GM23338 (cell line): ENCODE data around the gene COLEC12. TPM values are rescaled to one million over a fixed set of nuclear protein-coding genes. Genes with fewer than 3 reads are reported as not detected.
A peak's percentile ranks its signal among the peaks of the same experiment; 100 is the strongest.

ENCODE experiments used
- ATAC-seq: fragments of 200-7000 bp; cut with Tn5 transposase; 3 replicates; pipeline ENCODE4 v1.9.1; 2020
- DNase-seq: peaks from one replicate; pipeline ENCODE4 v3.0.0-alpha.2; 2015; ENCODE audit warnings: low spot score
- H2AFZ ChIP-seq: fragments of 200-600 bp; sonication (generic); 2 replicates; pipeline ENCODE4 v1.8.0; 2016; ENCODE audit warnings: antibody characterized with exemption, mild to moderate bottlenecking, moderate library complexity
- H3F3A ChIP-seq: fragments of 200-600 bp; sonication (generic); replicated peaks from 2 replicates; pipeline ENCODE4 v1.8.0; 2017; ENCODE audit warnings: antibody characterized with exemption, mixed run types, low read depth
- H3K27ac ChIP-seq: fragments of 200-600 bp; sonication (generic); 2 replicates; pipeline ENCODE4 v1.6.1; 2016; ENCODE audit warnings: low read depth
- H3K27me3 ChIP-seq: fragments of 200-600 bp; sonication (generic); 2 replicates; pipeline ENCODE4 v1.8.0; 2016; ENCODE audit warnings: mild to moderate bottlenecking, mixed run types, moderate library complexity; ENCODE audit not compliant: insufficient read depth
- H3K36me3 ChIP-seq: fragments of 200-600 bp; sonication (generic); 2 replicates; pipeline ENCODE4 v1.8.0; 2016; ENCODE audit warnings: mild to moderate bottlenecking; ENCODE audit not compliant: insufficient read depth
- H3K4me1 ChIP-seq: fragments of 200-600 bp; sonication (generic); 2 replicates; pipeline ENCODE4 v1.8.0; 2016; ENCODE audit warnings: mild to moderate bottlenecking, moderate library complexity; ENCODE audit not compliant: insufficient read depth
- H3K4me2 ChIP-seq: fragments of 200-600 bp; sonication (generic); 2 replicates; pipeline ENCODE4 v1.7.1; 2017; ENCODE audit warnings: mixed run types
- H3K4me3 ChIP-seq: fragments of 200-600 bp; sonication (generic); 2 replicates; pipeline ENCODE4 v1.6.1; 2016; ENCODE audit warnings: mixed run types
- H3K79me2 ChIP-seq: fragments of 200-600 bp; sonication (generic); replicated peaks from 2 replicates; pipeline ENCODE4 v1.8.0; 2017; ENCODE audit warnings: mild to moderate bottlenecking; ENCODE audit not compliant: insufficient read depth
- H3K9me2 ChIP-seq: fragments of 200-600 bp; sonication (generic); 2 replicates; pipeline ENCODE4 v1.8.0; 2017; ENCODE audit not compliant: insufficient read depth
- H4K20me1 ChIP-seq: fragments of 200-600 bp; sonication (generic); replicated peaks from 2 replicates; pipeline ENCODE4 v1.8.0; 2017; ENCODE audit warnings: mild to moderate bottlenecking; ENCODE audit not compliant: insufficient read depth
- H3K27ac Mint-ChIP-seq: 2 replicates; pipeline ENCODE4 v1.8.0; 2020; ENCODE audit warnings: inconsistent platforms, mild to moderate bottlenecking, moderate library complexity, mixed read lengths
- H3K27me3 Mint-ChIP-seq: 3 replicates; pipeline ENCODE4 v1.8.0; 2022; ENCODE audit warnings: low read depth, mild to moderate bottlenecking, moderate library complexity, mixed read lengths, inconsistent platforms; ENCODE audit not compliant: insufficient read depth, poor library complexity
- H3K36me3 Mint-ChIP-seq: 3 replicates; pipeline ENCODE4 v1.8.0; 2021; ENCODE audit warnings: low read depth, mild to moderate bottlenecking, inconsistent platforms, moderate library complexity, mixed read lengths
- H3K4me1 Mint-ChIP-seq: 3 replicates; pipeline ENCODE4 v1.8.0; 2020; ENCODE audit warnings: mild to moderate bottlenecking, inconsistent platforms, mixed read lengths
- H3K4me3 Mint-ChIP-seq: 3 replicates; pipeline ENCODE4 v1.8.0; 2021; ENCODE audit warnings: moderate library complexity, mild to moderate bottlenecking, inconsistent platforms, mixed read lengths
- H3K9me3 Mint-ChIP-seq: 3 replicates; pipeline ENCODE4 v1.8.0; 2020; ENCODE audit warnings: moderate library complexity, mild to moderate bottlenecking, inconsistent platforms, mixed read lengths
- CREB1 ChIP-seq: fragments of 250-450 bp; sonication (Bioruptor Pico); IDR thresholded peaks from 2 replicates; pipeline ENCODE4 v1.5.0; 2020; ENCODE audit warnings: low read depth, mild to moderate bottlenecking, moderate library complexity
- EZH2 ChIP-seq: fragments of 200-600 bp; sonication (generic); IDR thresholded peaks from one replicate; pipeline ENCODE4 v1.8.0; 2017; ENCODE audit warnings: antibody characterized with exemption, mild to moderate bottlenecking, low read depth; ENCODE audit not compliant: unreplicated experiment
- EZH2phosphoT487 ChIP-seq: fragments of 200-600 bp; sonication (generic); IDR thresholded peaks from one replicate; pipeline ENCODE4 v1.8.1; 2018; ENCODE audit warnings: antibody characterized with exemption; ENCODE audit not compliant: unreplicated experiment
- JUNB ChIP-seq: IDR thresholded peaks from one replicate; pipeline ENCODE4 v1.6.1; 2016; ENCODE audit warnings: antibody characterized with exemption; ENCODE audit not compliant: unreplicated experiment
- NANOG ChIP-seq: IDR thresholded peaks from 2 replicates; pipeline ENCODE4 v1.6.1; 2016; ENCODE audit warnings: antibody characterized with exemption, borderline replicate concordance
- POLR2AphosphoS5 ChIP-seq: IDR thresholded peaks from 2 replicates; pipeline ENCODE4 v1.6.1; 2016; ENCODE audit warnings: antibody characterized with exemption, low read depth
- STAT1 ChIP-seq: IDR thresholded peaks from one replicate; pipeline ENCODE4 v1.6.1; 2016; ENCODE audit warnings: antibody characterized with exemption; ENCODE audit not compliant: unreplicated experiment
- ZNF114 ChIP-seq: fragments of 250-450 bp; sonication (Bioruptor Pico); IDR thresholded peaks from 2 replicates; pipeline ENCODE4 v1.5.0; 2020; ENCODE audit warnings: mild to moderate bottlenecking, moderate library complexity
- ZNF331 ChIP-seq: fragments of 250-450 bp; sonication (Bioruptor Pico); IDR thresholded peaks from 2 replicates; pipeline ENCODE4 v1.5.0; 2020; ENCODE audit warnings: low read depth, mild to moderate bottlenecking, moderate library complexity
- polyA plus RNA-seq: library from polyadenylated mRNA; unstranded; fragments of >200 nt; fragmentation: Nextera tagmentation; extraction: Ambion mirVana; gene quantifications from 2 replicates; pipeline ENCODE4 v1.2.1, GENCODE V29; 2016
- total RNA-seq: library from RNA; depleted of rRNA; stranded (reverse); fragments of >200 nt; shearing (Covaris generic); gene quantifications from 2 replicates; pipeline ENCODE4 v1.2.3, GENCODE V29; 2014
- TF ChIP-seq, protein P1 (sequence below): IDR thresholded peaks from 2 replicates; pipeline ENCODE4 v1.6.1; 2016; ENCODE audit warnings: antibody characterized with exemption
- TF ChIP-seq, protein P2 (sequence below), 2 experiments: fragments of 200-600 bp in 1 of 2; sonication (generic) in 1 of 2; conservative IDR thresholded peaks; 2 replicates each; pipeline versions ENCODE4 v1.5.1 to v1.6.1; 2016 to 2017; ENCODE audit warnings: antibody characterized with exemption in 2 of 2, low read depth in 2 of 2, mild to moderate bottlenecking in 2 of 2, moderate library complexity in 1 of 2
- TF ChIP-seq, protein P3 (sequence below): IDR thresholded peaks from one replicate; pipeline ENCODE4 v1.6.1; 2018; ENCODE audit warnings: antibody characterized with exemption; ENCODE audit not compliant: unreplicated experiment
- TF ChIP-seq, protein P4 (sequence below): fragments of 250-450 bp; sonication (Bioruptor Pico); IDR thresholded peaks from 2 replicates; pipeline ENCODE4 v1.5.0; 2020; ENCODE audit warnings: mild to moderate bottlenecking, moderate library complexity

COLEC12 gene
- total and polyA plus RNA-seq, 2 experiments from 2014 or later, result 1.1 to 3.2 TPM

DNA sequence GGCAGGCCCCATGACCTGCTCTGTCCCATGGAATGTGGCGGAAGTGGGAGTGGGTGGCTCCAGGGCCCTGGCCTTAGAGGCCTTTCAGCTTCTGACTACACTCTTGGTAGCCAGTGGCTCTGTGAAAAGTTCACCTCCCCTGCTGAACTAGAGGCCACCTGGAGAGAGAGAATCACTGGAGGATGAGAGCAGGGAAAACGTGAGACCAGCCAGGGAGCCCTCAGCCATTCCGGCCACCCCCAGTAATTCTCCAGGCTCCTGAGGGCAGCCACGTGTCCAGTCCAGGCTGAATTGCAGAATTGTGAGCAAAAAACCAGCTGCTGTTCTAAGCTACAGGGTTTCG lies 10.5 kb downstream of the COLEC12 start:
- Histone ChIP-seq H4K20me1 (no peaks in the 10 kb centered on the region), H3K36me3 (0 out of 2 replicates have a peak, but pooled peaks cover 3% of the 10 kb centered on the region), H3F3A (no peaks in the 10 kb centered on the region), H3K27me3 (no peaks in the 10 kb centered on the region), H2AFZ (no peak overlapping the region), H3K4me1 (peaks cover 4% of the 10 kb centered on the region), H3K4me2 (no peak overlapping the region), H3K9me2 (no peaks in the 10 kb centered on the region), H3K27ac (no peak overlapping the region), H3K79me2 (no peaks in the 10 kb centered on the region), H3K4me3 (no peak overlapping the region)
- Mint-ChIP-seq H3K4me3 (no peak overlapping the region), H3K36me3 (peaks cover 8% of the 10 kb centered on the region; the same call in 1 of the 3 replicates), H3K27me3 (peaks cover 3% of the 10 kb centered on the region), H3K4me1 (peaks cover 10% of the 10 kb centered on the region), H3K9me3 (peaks cover 11% of the 10 kb centered on the region; the same call in 2 of the 3 replicates), H3K27ac (no peak overlapping the region)
- TF ChIP-seq, protein P1, sequence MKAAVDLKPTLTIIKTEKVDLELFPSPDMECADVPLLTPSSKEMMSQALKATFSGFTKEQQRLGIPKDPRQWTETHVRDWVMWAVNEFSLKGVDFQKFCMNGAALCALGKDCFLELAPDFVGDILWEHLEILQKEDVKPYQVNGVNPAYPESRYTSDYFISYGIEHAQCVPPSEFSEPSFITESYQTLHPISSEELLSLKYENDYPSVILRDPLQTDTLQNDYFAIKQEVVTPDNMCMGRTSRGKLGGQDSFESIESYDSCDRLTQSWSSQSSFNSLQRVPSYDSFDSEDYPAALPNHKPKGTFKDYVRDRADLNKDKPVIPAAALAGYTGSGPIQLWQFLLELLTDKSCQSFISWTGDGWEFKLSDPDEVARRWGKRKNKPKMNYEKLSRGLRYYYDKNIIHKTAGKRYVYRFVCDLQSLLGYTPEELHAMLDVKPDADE, result no peak
- TF ChIP-seq STAT1 (no peak), EZH2 (no peak), ZNF114 (CRISPR knock-in tag) (no peak), CREB1 (CRISPR knock-in tag) (no peak), NANOG (no peak), EZH2phosphoT487 (no peak), ZNF331 (no peak), JUNB (no peak), POLR2AphosphoS5 (no peak)
- TF ChIP-seq, protein P2, sequence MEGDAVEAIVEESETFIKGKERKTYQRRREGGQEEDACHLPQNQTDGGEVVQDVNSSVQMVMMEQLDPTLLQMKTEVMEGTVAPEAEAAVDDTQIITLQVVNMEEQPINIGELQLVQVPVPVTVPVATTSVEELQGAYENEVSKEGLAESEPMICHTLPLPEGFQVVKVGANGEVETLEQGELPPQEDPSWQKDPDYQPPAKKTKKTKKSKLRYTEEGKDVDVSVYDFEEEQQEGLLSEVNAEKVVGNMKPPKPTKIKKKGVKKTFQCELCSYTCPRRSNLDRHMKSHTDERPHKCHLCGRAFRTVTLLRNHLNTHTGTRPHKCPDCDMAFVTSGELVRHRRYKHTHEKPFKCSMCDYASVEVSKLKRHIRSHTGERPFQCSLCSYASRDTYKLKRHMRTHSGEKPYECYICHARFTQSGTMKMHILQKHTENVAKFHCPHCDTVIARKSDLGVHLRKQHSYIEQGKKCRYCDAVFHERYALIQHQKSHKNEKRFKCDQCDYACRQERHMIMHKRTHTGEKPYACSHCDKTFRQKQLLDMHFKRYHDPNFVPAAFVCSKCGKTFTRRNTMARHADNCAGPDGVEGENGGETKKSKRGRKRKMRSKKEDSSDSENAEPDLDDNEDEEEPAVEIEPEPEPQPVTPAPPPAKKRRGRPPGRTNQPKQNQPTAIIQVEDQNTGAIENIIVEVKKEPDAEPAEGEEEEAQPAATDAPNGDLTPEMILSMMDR (conservative IDR thresholded peaks at IDR 0.05; ENCODE audit: low read depth in 2 of 2), result no peak
- TF ChIP-seq, protein P3, sequence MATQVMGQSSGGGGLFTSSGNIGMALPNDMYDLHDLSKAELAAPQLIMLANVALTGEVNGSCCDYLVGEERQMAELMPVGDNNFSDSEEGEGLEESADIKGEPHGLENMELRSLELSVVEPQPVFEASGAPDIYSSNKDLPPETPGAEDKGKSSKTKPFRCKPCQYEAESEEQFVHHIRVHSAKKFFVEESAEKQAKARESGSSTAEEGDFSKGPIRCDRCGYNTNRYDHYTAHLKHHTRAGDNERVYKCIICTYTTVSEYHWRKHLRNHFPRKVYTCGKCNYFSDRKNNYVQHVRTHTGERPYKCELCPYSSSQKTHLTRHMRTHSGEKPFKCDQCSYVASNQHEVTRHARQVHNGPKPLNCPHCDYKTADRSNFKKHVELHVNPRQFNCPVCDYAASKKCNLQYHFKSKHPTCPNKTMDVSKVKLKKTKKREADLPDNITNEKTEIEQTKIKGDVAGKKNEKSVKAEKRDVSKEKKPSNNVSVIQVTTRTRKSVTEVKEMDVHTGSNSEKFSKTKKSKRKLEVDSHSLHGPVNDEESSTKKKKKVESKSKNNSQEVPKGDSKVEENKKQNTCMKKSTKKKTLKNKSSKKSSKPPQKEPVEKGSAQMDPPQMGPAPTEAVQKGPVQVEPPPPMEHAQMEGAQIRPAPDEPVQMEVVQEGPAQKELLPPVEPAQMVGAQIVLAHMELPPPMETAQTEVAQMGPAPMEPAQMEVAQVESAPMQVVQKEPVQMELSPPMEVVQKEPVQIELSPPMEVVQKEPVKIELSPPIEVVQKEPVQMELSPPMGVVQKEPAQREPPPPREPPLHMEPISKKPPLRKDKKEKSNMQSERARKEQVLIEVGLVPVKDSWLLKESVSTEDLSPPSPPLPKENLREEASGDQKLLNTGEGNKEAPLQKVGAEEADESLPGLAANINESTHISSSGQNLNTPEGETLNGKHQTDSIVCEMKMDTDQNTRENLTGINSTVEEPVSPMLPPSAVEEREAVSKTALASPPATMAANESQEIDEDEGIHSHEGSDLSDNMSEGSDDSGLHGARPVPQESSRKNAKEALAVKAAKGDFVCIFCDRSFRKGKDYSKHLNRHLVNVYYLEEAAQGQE, result no peak
- TF ChIP-seq, protein P4, sequence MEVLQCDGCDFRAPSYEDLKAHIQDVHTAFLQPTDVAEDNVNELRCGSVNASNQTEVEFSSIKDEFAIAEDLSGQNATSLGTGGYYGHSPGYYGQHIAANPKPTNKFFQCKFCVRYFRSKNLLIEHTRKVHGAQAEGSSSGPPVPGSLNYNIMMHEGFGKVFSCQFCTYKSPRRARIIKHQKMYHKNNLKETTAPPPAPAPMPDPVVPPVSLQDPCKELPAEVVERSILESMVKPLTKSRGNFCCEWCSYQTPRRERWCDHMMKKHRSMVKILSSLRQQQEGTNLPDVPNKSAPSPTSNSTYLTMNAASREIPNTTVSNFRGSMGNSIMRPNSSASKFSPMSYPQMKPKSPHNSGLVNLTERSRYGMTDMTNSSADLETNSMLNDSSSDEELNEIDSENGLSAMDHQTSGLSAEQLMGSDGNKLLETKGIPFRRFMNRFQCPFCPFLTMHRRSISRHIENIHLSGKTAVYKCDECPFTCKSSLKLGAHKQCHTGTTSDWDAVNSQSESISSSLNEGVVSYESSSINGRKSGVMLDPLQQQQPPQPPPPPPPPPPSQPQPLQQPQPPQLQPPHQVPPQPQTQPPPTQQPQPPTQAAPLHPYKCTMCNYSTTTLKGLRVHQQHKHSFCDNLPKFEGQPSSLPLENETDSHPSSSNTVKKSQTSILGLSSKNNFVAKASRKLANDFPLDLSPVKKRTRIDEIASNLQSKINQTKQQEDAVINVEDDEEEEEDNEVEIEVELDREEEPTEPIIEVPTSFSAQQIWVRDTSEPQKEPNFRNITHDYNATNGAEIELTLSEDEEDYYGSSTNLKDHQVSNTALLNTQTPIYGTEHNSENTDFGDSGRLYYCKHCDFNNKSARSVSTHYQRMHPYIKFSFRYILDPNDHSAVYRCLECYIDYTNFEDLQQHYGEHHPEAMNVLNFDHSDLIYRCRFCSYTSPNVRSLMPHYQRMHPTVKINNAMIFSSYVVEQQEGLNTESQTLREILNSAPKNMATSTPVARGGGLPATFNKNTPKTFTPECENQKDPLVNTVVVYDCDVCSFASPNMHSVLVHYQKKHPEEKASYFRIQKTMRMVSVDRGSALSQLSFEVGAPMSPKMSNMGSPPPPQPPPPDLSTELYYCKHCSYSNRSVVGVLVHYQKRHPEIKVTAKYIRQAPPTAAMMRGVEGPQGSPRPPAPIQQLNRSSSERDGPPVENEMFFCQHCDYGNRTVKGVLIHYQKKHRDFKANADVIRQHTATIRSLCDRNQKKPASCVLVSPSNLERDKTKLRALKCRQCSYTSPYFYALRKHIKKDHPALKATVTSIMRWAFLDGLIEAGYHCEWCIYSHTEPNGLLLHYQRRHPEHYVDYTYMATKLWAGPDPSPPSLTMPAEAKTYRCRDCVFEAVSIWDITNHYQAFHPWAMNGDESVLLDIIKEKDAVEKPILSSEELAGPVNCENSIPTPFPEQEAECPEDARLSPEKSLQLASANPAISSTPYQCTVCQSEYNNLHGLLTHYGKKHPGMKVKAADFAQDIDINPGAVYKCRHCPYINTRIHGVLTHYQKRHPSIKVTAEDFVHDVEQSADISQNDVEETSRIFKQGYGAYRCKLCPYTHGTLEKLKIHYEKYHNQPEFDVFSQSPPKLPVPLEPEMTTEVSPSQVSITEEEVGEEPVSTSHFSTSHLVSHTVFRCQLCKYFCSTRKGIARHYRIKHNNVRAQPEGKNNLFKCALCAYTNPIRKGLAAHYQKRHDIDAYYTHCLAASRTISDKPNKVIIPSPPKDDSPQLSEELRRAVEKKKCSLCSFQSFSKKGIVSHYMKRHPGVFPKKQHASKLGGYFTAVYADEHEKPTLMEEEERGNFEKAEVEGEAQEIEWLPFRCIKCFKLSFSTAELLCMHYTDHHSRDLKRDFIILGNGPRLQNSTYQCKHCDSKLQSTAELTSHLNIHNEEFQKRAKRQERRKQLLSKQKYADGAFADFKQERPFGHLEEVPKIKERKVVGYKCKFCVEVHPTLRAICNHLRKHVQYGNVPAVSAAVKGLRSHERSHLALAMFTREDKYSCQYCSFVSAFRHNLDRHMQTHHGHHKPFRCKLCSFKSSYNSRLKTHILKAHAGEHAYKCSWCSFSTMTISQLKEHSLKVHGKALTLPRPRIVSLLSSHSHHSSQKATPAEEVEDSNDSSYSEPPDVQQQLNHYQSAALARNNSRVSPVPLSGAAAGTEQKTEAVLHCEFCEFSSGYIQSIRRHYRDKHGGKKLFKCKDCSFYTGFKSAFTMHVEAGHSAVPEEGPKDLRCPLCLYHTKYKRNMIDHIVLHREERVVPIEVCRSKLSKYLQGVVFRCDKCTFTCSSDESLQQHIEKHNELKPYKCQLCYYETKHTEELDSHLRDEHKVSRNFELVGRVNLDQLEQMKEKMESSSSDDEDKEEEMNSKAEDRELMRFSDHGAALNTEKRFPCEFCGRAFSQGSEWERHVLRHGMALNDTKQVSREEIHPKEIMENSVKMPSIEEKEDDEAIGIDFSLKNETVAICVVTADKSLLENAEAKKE (CRISPR knock-in tag), result no peak
- ATAC-seq (peak; percentile 47; the same call in 2 of the 3 replicates), DNase-seq (no peak)
